IMR-90 (cell line): ENCODE results near the gene EMC8. TPM values are rescaled to one million over a fixed set of nuclear protein-coding genes. Genes with fewer than 3 reads are reported as not detected.
"Not testable (repeated sequence)": the region's sequence is repeated elsewhere in the genome, so short reads cannot be mapped to it uniquely, and the experiment has no call there.

ENCODE experiments used
- ATAC-seq: fragments of 200-7000 bp; cut with Tn5 transposase; 2 replicates; pipeline ENCODE4 v1.9.1; 2020; ENCODE audit warnings: low read depth, mild to moderate bottlenecking, moderate library complexity
- BruUV-seq: library from RNA; stranded (reverse); fragments of 400-500 nt; replicated peaks from 2 replicates; lab custom pipeline; 2021; lab: Mats Ljungman, UMichigan
- CTCF ChIA-PET: fragments of 300-600 bp; formaldehyde crosslinking; extraction: SDS; loops from one replicate; lab custom pipeline; 2021; ENCODE audit warnings: antibody characterized with exemption; lab: Yijun Ruan, JAX
- POLR2A ChIA-PET: fragments of 300-600 bp; sonication (Branson Sonifier 250); formaldehyde crosslinking; loops from one replicate; lab custom pipeline; 2022; ENCODE audit warnings: antibody characterized with exemption; ENCODE audit not compliant: unreplicated experiment; lab: Charles Lee
- DNase-seq: peaks from one replicate; pipeline ENCODE4 v3.0.0; 2013
- H2AFZ ChIP-seq: replicated peaks from 2 replicates; pipeline ENCODE3; 2013; ENCODE audit warnings: low read length, mild to moderate bottlenecking; ENCODE audit not compliant: poor library complexity
- H2AK5ac ChIP-seq: 2 replicates; pipeline ENCODE4 v1.6.1; 2013; ENCODE audit warnings: low read depth, low read length, inconsistent platforms
- H2AK9ac ChIP-seq: replicated peaks from 2 replicates; pipeline ENCODE3; 2013; ENCODE audit warnings: mild to moderate bottlenecking, low read depth, low read length, moderate library complexity; ENCODE audit not compliant: poor library complexity
- H2BK120ac ChIP-seq: 2 replicates; pipeline ENCODE4 v1.6.1; 2013; ENCODE audit warnings: low read depth, low read length, inconsistent platforms
- H2BK15ac ChIP-seq: 3 replicates; pipeline ENCODE4 v1.6.1; 2013; ENCODE audit warnings: low read depth, low read length, inconsistent platforms
- H2BK20ac ChIP-seq: 2 replicates; pipeline ENCODE4 v1.6.1; 2013; ENCODE audit warnings: low read depth, mild to moderate bottlenecking, inconsistent platforms, low read length, moderate library complexity
- H2BK5ac ChIP-seq: 2 replicates; pipeline ENCODE4 v1.6.1; 2013; ENCODE audit warnings: mild to moderate bottlenecking, low read depth, low read length, inconsistent platforms; ENCODE audit not compliant: poor library complexity, severe bottlenecking
- H3K14ac ChIP-seq: replicated peaks from 2 replicates; pipeline ENCODE4 v1.6.1; 2013; ENCODE audit warnings: low read depth, low read length, inconsistent platforms
- H3K18ac ChIP-seq: 2 replicates; pipeline ENCODE4 v1.6.1; 2013; ENCODE audit warnings: low read depth, low read length, control low read depth
- H3K23ac ChIP-seq: 2 replicates; pipeline ENCODE4 v1.6.1; 2013; ENCODE audit warnings: low read depth, low read length, inconsistent platforms
- H3K27ac ChIP-seq: 2 replicates; pipeline ENCODE4 v1.5.1; 2013; ENCODE audit warnings: mild to moderate bottlenecking, control low read depth, low read length; ENCODE audit not compliant: insufficient read depth
- H3K27me3 ChIP-seq: 2 replicates; pipeline ENCODE4 v1.6.1; 2013; ENCODE audit warnings: low read length; ENCODE audit not compliant: control insufficient read depth, insufficient read depth
- H3K36me3 ChIP-seq: 2 replicates; pipeline ENCODE4 v1.6.1; 2013; ENCODE audit warnings: low read length, mixed read lengths; ENCODE audit not compliant: control insufficient read depth, insufficient read depth
- H3K4ac ChIP-seq: 2 replicates; pipeline ENCODE4 v1.6.1; 2013; ENCODE audit warnings: low read depth, low read length, inconsistent platforms
- H3K4me1 ChIP-seq: 2 replicates; pipeline ENCODE4 v1.6.1; 2013; ENCODE audit warnings: low read length, mixed read lengths; ENCODE audit not compliant: control insufficient read depth, insufficient read depth
- H3K4me2 ChIP-seq: 2 replicates; pipeline ENCODE4 v1.6.1; 2013; ENCODE audit warnings: low read depth, mild to moderate bottlenecking, control low read depth, low read length, moderate library complexity
- H3K4me3 ChIP-seq: 2 replicates; pipeline ENCODE4 v1.5.1; 2013; ENCODE audit warnings: low read depth, mild to moderate bottlenecking, control low read depth, low read length, moderate library complexity; ENCODE audit not compliant: insufficient read depth
- H3K56ac ChIP-seq: 2 replicates; pipeline ENCODE4 v1.6.1; 2013; ENCODE audit warnings: low read length, inconsistent platforms; ENCODE audit not compliant: insufficient read depth; ENCODE audit errors: extremely low read depth
- H3K79me1 ChIP-seq, 2 experiments: 2 replicates each; pipeline ENCODE4 v1.6.1; 2013; ENCODE audit warnings: low read length in 2 of 2, inconsistent platforms in 1 of 2, low read depth in 1 of 2
- H3K9ac ChIP-seq: 2 replicates; pipeline ENCODE4 v1.6.1; 2013; ENCODE audit warnings: low read depth, low read length, control low read depth
- H3K9me1 ChIP-seq: 2 replicates; pipeline ENCODE4 v1.6.1; 2013; ENCODE audit warnings: low read length, inconsistent platforms; ENCODE audit not compliant: insufficient read depth
- H3K9me3 ChIP-seq: 2 replicates; pipeline ENCODE4 v1.6.1; 2013; ENCODE audit warnings: low read length; ENCODE audit not compliant: control insufficient read depth, insufficient read depth
- H4K20me1 ChIP-seq: 2 replicates; pipeline ENCODE4 v1.6.1; 2013; ENCODE audit warnings: low read length, inconsistent platforms; ENCODE audit not compliant: insufficient read depth
- H4K5ac ChIP-seq: 2 replicates; pipeline ENCODE4 v1.6.1; 2013; ENCODE audit warnings: mild to moderate bottlenecking, low read depth, low read length, control low read depth
- H4K8ac ChIP-seq, 2 experiments: 2 replicates each; pipeline ENCODE4 v1.6.1; 2013; ENCODE audit warnings: low read depth in 2 of 2, low read length in 2 of 2, control low read depth in 1 of 2, inconsistent platforms in 1 of 2
- H4K91ac ChIP-seq: 2 replicates; pipeline ENCODE4 v1.6.1; 2013; ENCODE audit warnings: low read depth, low read length, inconsistent platforms; ENCODE audit not compliant: insufficient read depth
- WGBS, 2 experiments: methylation state at CpG; one replicate each; pipeline versions ENCODE4 v1.1.5 to v1.1.7; 2013; ENCODE audit warnings: missing lambda C conversion rate in 2 of 2; ENCODE audit not compliant: insufficient read length in 1 of 2; ENCODE audit errors: extremely low coverage in 2 of 2; 5-methylcytosine and 5-hydroxymethylcytosine counted together
- dilution Hi-C: fragments of 300-500 bp; cut with HindIII; formaldehyde crosslinking; loops from one replicate; pipeline ENCODE4 v1.14.3; 2018; ENCODE audit warnings: low sequenced_read_pairs; ENCODE audit not compliant: unreplicated experiment
- in situ Hi-C: fragments of 300-500 bp; cut with MboI; formaldehyde crosslinking; loops from 3 replicates; pipeline ENCODE4 v1.14.3; 2019; ENCODE audit warnings: low sequenced_read_pairs, inconsistent platforms, mixed read lengths
- intact Hi-C: fragments of 100-400 bp; cut with micrococcal nuclease; formaldehyde crosslinking; loops from 2 replicates; pipeline ENCODE4 v1.10.0; 2022
- polyA plus RNA-seq, 3 experiments: library from polyadenylated mRNA; depleted of rRNA; stranded (reverse); fragments of >200 nt; gene quantifications; 2 replicates each; pipeline ENCODE4 v1.2.3, GENCODE V29; 2012; ENCODE audit warnings: low replicate concordance in 1 of 3
- total RNA-seq: library from RNA; depleted of rRNA; stranded (reverse); fragments of >200 nt; gene quantifications from 2 replicates; pipeline ENCODE4 v1.2.3, GENCODE V29; 2012

EMC8 gene
- total and polyA plus RNA-seq, 2 of the 4 experiments (the other 2 are of a cell fraction): 23.7 to 48.9 TPM

DNA sequence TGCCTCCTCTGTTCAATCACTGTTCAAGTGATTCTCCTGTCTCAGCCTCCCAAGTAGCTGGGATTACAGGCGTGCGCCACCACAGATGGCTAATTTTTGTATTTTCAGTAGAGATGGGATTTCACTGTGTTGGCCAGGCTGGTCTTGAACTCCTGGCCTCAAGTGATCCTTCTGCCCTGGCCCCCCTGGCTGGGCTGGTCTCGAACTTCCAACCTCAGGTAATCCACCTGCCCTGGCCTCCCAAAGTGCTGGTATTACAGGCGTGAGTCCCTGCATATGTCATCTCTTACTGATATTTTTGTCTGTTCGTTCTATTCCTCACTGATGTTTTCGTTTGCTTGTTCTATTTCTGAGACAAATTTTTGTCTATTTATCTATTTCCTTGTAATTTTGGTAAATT lies 17.9 kb upstream of the EMC8 start:
- H2AK5ac ChIP-seq, H4K5ac ChIP-seq, H3K36me3 ChIP-seq, H4K20me1 ChIP-seq, H4K91ac ChIP-seq, H2AFZ ChIP-seq, BruUV-seq, H2BK15ac ChIP-seq, H3K27ac ChIP-seq, H3K56ac ChIP-seq, H3K4ac ChIP-seq, H3K4me2 ChIP-seq, H3K9me1 ChIP-seq, H3K23ac ChIP-seq, intact Hi-C loops, ATAC-seq, H3K9ac ChIP-seq, H3K14ac ChIP-seq, DNase-seq, CTCF ChIA-PET, H3K79me1 ChIP-seq, POLR2A ChIA-PET, dilution Hi-C loops, H3K18ac ChIP-seq, H3K9me3 ChIP-seq, H2AK9ac ChIP-seq, H3K4me3 ChIP-seq, H2BK120ac ChIP-seq, H2BK5ac ChIP-seq, H4K8ac ChIP-seq, H2BK20ac ChIP-seq, H3K4me1 ChIP-seq: not testable (repeated sequence)
- H3K27me3 ChIP-seq: peaks cover 45% of the 10 kb centered on the region
- 76% methylated on average over 3 of the region's 6 CpGs; no CpG with 5 or more reads in 1 of the 2 experiments for WGBS, 2 experiments
- in situ Hi-C loops: loop anchor here (25.0 kb wide), 1 partner anchor 495 kb away; no protein-coding TSS in a partner anchor
